Thyroid gland (tissue), 4 donors: ENCODE data around the gene CDCA8.

Source experiments
- CTCF ChIP-seq, 6 experiments: fragments of 200-600 bp in 3 of 6; fragments of 450-650 bp in 3 of 6; sonication (generic) in 3 of 6; IDR thresholded peaks; one replicate each; pipeline ENCODE4 v1.5.1; 2016 to 2019; ENCODE audit warnings: antibody characterized with exemption in 6 of 6, mild to moderate bottlenecking in 2 of 6, inconsistent platforms in 1 of 6, moderate library complexity in 1 of 6
- POLR2A ChIP-seq, 2 donors: fragments of 450-650 bp; IDR thresholded peaks; one replicate each; pipeline ENCODE4 v1.6.1; 2017; ENCODE audit warnings: antibody characterized with exemption in 2 of 2, mild to moderate bottlenecking in 2 of 2, moderate library complexity in 1 of 2

- TF ChIP-seq CTCF (IDR thresholded peaks at IDR 0.05) (no peak), POLR2A (IDR thresholded peaks at IDR 0.05) (no peak)
Measured at GRCh38 chr1:37672136-37672870, 20.0 kb upstream of the CDCA8 start.
